Measurements from ENCODE around the gene INAFM2. TPM values are rescaled to one million over a fixed set of nuclear protein-coding genes. Genes with fewer than 3 reads are reported as not detected.
A peak's percentile ranks its signal among the peaks of the same experiment; 100 is the strongest.

INAFM2 gene
- total and polyA plus RNA-seq, 9 of the 15 experiments (the other 6 are each of a cell fraction or from before 2014, with no cell fraction given) = 11.8 to 43.1 (median 27.2) TPM

DNA sequence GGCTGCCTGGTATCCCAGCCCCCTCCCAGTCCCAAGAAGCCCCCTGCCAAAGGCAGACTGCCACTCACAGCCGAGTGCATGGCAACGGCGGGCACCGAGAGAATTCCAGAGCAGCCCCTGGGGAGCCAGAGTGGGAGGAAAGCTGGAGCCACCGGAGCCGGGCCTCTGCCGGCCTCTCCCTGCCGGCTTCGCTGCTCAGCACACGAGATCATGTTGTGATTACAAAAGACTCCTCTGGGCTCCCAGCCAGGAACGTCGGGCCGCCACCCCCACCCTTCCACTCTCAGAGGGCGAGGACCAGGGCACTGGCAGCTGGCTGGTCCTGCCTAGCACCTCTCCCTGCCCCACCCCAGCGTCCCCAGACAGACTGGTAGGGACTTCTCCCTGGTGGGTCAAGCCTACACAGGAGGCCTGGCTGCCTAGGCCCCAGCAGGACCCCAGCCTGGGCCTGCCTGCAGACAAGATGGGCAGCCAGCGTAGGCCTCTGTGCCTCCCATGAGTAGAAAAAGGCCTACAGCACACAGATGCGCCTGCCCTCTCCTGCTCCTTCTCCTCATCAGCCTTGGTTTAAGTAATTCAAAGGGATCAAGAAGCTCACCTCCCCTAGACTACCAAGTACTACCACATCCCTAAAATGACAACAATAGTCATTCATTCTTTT lies 17.4 kb downstream of the INAFM2 start, which contains the start of gene CCDC9B (continued):
- TF ChIP-seq, protein P1, sequence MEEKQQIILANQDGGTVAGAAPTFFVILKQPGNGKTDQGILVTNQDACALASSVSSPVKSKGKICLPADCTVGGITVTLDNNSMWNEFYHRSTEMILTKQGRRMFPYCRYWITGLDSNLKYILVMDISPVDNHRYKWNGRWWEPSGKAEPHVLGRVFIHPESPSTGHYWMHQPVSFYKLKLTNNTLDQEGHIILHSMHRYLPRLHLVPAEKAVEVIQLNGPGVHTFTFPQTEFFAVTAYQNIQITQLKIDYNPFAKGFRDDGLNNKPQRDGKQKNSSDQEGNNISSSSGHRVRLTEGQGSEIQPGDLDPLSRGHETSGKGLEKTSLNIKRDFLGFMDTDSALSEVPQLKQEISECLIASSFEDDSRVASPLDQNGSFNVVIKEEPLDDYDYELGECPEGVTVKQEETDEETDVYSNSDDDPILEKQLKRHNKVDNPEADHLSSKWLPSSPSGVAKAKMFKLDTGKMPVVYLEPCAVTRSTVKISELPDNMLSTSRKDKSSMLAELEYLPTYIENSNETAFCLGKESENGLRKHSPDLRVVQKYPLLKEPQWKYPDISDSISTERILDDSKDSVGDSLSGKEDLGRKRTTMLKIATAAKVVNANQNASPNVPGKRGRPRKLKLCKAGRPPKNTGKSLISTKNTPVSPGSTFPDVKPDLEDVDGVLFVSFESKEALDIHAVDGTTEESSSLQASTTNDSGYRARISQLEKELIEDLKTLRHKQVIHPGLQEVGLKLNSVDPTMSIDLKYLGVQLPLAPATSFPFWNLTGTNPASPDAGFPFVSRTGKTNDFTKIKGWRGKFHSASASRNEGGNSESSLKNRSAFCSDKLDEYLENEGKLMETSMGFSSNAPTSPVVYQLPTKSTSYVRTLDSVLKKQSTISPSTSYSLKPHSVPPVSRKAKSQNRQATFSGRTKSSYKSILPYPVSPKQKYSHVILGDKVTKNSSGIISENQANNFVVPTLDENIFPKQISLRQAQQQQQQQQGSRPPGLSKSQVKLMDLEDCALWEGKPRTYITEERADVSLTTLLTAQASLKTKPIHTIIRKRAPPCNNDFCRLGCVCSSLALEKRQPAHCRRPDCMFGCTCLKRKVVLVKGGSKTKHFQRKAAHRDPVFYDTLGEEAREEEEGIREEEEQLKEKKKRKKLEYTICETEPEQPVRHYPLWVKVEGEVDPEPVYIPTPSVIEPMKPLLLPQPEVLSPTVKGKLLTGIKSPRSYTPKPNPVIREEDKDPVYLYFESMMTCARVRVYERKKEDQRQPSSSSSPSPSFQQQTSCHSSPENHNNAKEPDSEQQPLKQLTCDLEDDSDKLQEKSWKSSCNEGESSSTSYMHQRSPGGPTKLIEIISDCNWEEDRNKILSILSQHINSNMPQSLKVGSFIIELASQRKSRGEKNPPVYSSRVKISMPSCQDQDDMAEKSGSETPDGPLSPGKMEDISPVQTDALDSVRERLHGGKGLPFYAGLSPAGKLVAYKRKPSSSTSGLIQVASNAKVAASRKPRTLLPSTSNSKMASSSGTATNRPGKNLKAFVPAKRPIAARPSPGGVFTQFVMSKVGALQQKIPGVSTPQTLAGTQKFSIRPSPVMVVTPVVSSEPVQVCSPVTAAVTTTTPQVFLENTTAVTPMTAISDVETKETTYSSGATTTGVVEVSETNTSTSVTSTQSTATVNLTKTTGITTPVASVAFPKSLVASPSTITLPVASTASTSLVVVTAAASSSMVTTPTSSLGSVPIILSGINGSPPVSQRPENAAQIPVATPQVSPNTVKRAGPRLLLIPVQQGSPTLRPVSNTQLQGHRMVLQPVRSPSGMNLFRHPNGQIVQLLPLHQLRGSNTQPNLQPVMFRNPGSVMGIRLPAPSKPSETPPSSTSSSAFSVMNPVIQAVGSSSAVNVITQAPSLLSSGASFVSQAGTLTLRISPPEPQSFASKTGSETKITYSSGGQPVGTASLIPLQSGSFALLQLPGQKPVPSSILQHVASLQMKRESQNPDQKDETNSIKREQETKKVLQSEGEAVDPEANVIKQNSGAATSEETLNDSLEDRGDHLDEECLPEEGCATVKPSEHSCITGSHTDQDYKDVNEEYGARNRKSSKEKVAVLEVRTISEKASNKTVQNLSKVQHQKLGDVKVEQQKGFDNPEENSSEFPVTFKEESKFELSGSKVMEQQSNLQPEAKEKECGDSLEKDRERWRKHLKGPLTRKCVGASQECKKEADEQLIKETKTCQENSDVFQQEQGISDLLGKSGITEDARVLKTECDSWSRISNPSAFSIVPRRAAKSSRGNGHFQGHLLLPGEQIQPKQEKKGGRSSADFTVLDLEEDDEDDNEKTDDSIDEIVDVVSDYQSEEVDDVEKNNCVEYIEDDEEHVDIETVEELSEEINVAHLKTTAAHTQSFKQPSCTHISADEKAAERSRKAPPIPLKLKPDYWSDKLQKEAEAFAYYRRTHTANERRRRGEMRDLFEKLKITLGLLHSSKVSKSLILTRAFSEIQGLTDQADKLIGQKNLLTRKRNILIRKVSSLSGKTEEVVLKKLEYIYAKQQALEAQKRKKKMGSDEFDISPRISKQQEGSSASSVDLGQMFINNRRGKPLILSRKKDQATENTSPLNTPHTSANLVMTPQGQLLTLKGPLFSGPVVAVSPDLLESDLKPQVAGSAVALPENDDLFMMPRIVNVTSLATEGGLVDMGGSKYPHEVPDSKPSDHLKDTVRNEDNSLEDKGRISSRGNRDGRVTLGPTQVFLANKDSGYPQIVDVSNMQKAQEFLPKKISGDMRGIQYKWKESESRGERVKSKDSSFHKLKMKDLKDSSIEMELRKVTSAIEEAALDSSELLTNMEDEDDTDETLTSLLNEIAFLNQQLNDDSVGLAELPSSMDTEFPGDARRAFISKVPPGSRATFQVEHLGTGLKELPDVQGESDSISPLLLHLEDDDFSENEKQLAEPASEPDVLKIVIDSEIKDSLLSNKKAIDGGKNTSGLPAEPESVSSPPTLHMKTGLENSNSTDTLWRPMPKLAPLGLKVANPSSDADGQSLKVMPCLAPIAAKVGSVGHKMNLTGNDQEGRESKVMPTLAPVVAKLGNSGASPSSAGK (IDR thresholded peaks at IDR 0.05) = peak; percentile 21; the same call in 1 of the 2 replicates
- TF ChIP-seq, protein P2, sequence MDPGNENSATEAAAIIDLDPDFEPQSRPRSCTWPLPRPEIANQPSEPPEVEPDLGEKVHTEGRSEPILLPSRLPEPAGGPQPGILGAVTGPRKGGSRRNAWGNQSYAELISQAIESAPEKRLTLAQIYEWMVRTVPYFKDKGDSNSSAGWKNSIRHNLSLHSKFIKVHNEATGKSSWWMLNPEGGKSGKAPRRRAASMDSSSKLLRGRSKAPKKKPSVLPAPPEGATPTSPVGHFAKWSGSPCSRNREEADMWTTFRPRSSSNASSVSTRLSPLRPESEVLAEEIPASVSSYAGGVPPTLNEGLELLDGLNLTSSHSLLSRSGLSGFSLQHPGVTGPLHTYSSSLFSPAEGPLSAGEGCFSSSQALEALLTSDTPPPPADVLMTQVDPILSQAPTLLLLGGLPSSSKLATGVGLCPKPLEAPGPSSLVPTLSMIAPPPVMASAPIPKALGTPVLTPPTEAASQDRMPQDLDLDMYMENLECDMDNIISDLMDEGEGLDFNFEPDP (CRISPR knock-in tag; IDR thresholded peaks at IDR 0.05) = no peak
- 0 out of 2 replicates have a peak, but pooled peaks have one; percentile 9 for TF ChIP-seq JUND (IDR thresholded peaks at IDR 0.05; ENCODE audit: borderline replicate concordance, low read depth, low read length)
- TF ChIP-seq JUND (tag; IDR thresholded peaks at IDR 0.05; ENCODE audit: borderline replicate concordance, low read depth, low read length) = no peak
- no peak for TF ChIP-seq TRIM28 (IDR thresholded peaks at IDR 0.05)
- TF ChIP-seq, protein P3, sequence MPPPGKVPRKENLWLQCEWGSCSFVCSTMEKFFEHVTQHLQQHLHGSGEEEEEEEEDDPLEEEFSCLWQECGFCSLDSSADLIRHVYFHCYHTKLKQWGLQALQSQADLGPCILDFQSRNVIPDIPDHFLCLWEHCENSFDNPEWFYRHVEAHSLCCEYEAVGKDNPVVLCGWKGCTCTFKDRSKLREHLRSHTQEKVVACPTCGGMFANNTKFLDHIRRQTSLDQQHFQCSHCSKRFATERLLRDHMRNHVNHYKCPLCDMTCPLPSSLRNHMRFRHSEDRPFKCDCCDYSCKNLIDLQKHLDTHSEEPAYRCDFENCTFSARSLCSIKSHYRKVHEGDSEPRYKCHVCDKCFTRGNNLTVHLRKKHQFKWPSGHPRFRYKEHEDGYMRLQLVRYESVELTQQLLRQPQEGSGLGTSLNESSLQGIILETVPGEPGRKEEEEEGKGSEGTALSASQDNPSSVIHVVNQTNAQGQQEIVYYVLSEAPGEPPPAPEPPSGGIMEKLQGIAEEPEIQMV (tag; conservative IDR thresholded peaks at IDR 0.05; ENCODE audit: low read depth) = no peak
- 0 out of 2 replicates have a peak, but pooled peaks have one; percentile 20 for TF ChIP-seq MYNN (IDR thresholded peaks at IDR 0.05)
- TF ChIP-seq MYNN (CRISPR knock-in tag; IDR thresholded peaks at IDR 0.05) = no peak
- TF ChIP-seq GABPB1 (CRISPR knock-in tag; IDR thresholded peaks at IDR 0.05) = no peak
- TF ChIP-seq ZNF124 (CRISPR knock-in tag; IDR thresholded peaks at IDR 0.05) = no peak
- no peak for TF ChIP-seq MED1 (CRISPR knock-in tag; IDR thresholded peaks at IDR 0.05; ENCODE audit: borderline replicate concordance)
- no peak for TF ChIP-seq RBM34 (IDR thresholded peaks at IDR 0.05; ENCODE audit: borderline replicate concordance, insufficient read depth, low read length)
- no peak for TF ChIP-seq PHB (CRISPR knock-in tag; IDR thresholded peaks at IDR 0.05)

Measured in K562 (cell line).